ENCODE results near the gene KRTAP3-3.
"Not testable (repeated sequence)": the region's sequence is repeated elsewhere in the genome, so short reads cannot be mapped to it uniquely, and the experiment has no call there.

The KRTAP3-3 gene

GRCh38 chr17:40993839-40994238 is at the start of gene KRTAP3-3:
TSS of gene KRTAP3-3 (minus strand) at chr17:40994164. CDS start at chr17:40994097, 67 bp downstream.
- DNase-seq: no peak

DNA sequence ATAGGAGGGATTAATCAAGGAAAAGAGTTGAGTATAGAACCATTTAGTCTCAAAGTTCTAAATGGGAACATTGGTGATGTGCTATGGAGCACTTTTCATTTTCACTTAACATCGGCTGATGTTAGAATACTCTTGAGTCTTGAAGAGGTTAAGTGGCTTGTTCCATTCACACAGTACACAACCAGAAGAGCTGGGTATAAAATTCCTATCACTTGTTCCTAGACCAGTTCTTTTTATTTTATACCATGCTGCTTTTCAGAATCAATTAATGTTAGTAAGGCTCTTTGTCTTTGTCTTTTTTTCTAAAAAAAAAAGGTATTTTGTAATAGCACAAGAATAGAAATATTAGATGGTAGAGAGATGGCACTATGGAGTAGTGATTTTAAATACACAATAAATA is 49.0 kb upstream of the KRTAP3-3 start:
- DNase-seq: no peak

DNA sequence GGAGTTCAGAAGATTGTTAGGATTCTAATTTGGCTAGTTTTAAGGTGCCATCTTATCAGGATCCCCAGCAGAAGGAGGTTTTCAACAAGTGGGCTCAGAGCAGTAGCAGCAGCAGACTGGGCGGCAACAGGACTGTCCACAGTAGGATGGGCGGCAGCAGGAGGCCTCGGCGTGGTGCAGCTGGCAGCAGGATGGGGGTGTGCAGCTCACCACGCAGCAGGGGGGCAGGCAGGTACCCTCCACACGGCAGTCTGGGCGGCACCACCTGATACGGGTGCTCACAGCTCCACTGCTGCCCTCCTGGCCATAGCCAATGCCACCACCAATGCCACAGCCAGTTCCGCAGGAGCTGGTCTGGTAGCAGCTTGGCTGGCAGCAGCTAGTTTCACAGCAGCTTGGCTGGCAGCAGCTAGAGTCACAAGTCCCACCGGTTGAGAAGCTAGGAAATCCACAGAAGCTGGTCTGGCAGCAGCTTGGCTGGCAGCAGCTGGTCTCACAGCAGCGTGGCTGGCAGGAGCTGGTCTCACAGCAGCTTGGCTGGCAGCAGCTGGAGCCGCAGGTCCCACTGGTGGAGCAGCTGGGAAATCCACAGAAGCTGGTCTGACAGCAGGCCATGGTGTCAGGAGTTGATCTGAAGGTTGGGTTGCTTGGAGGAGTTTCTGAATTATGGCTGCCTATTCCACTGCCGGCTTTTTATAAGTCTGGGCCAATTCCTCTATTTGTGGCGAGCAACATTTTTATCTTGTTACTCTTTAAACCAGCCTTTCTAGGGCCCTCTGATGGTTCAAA is 47.0 kb upstream of the KRTAP3-3 start, which contains the start of gene KRTAP1-1:
TSS of gene KRTAP1-1 (minus strand) at position 668 of the 789 bp plus-strand sequence. CDS start at position 615, 53 bp downstream.
- DNase-seq: not testable (repeated sequence)

DNA sequence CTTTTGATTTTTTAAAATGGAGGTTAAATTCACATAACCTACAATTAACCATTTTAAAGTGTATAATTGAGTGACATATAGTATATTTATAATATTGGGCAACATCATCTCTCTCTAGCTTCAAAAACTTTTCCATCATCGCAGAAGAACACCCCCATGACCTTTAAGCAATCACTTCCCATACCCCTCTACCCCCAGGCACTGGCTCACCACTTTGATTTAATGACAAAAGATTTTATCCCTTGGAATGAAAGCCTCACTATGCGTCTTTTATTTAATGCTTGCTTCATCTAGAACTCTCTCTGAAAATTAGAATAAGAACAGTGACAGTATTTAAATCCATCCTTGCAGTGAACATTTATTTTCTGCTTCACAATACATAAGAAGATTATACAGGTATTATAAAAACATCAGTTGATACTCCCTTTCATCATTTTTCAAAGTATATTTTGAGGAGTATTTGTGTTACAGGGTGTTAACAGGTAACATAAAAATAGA is 43.9 kb upstream of the KRTAP3-3 start:
- DNase-seq: no peak

DNA sequence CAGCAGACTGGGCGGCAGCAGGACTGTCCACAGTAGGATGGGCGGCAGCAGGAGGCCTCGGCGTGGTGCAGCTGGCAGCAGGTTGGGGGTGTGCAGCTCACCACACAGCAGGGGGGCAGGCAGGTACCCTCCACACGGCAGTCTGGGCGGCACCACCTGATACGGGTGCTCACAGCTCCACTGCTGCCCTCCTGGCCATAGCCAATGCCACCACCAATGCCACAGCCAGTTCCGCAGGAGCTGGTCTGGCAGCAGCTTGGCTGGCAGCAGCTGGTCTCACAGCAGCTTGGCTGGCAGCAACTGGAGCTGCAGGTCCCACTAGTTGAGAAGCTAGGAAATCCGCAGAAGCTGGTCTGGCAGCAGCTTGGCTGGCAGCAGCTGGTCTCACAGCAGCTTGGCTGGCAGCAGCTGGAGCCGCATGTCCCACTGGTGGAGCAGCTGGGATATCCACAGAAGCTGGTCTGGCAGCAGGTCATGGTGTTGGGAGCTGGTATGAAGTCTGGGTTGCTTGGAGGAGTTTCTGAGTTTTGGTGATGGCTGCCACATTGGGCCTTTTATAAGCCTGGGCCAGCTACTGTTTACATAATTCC is 40.5 kb upstream of the KRTAP3-3 start, which contains the start of gene KRTAP1-3:
TSS of gene KRTAP1-3 (minus strand) at position 529 of the 590 bp plus-strand sequence. CDS start at position 476, 53 bp downstream.
- DNase-seq: not testable (repeated sequence)

DNA sequence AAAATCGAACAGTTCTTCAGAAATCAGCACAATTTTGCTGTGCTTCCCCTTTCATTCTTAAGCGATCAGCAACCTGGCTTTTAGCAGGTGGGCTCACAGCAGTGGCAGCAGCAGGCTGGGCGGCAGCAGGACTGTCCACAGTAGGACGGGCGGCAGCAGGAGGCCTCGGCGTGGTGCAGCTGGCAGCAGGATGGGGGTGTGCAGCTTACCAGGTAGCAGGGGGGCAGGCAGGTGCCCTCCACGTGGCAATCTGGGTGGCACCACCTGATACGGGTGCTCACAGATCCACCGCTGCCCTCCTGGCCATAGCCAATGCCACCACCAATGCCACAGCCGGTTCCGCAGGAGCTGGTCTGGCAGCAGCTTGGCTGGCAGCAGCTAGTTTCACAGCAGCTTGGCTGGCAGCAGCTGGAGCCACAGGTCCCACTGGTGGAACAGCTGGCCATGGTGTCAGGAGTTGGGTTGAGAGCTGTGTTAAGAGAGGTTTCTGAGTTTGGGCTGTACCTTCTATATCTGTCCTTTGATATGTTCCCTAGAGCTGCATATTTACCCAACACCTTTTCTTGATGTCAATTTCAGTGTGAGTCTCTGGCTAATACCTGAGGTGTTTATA is 35.8 kb upstream of the KRTAP3-3 start, which contains the start of gene KRTAP1-4:
TSS of gene KRTAP1-4 (minus strand) at position 563 of the 613 bp plus-strand sequence. CDS start at position 446, 117 bp downstream.
- DNase-seq: no peak

- DNase-seq: peak; percentile 85
Measured at GRCh38 chr17:41026715-41027471, 32.9 kb upstream of the KRTAP3-3 start, which contains the start of gene KRTAP1-5. TSS of gene KRTAP1-5 (minus strand) at chr17:41027208. CDS start at chr17:41027155, 53 bp downstream.

GRCh38 chr17:41024697-41025096 is 30.7 kb upstream of the KRTAP3-3 start:
- DNase-seq: peak; percentile 81

GRCh38 chr17:41020336-41020735 is 26.4 kb upstream of the KRTAP3-3 start:
- no peak for DNase-seq

DNA sequence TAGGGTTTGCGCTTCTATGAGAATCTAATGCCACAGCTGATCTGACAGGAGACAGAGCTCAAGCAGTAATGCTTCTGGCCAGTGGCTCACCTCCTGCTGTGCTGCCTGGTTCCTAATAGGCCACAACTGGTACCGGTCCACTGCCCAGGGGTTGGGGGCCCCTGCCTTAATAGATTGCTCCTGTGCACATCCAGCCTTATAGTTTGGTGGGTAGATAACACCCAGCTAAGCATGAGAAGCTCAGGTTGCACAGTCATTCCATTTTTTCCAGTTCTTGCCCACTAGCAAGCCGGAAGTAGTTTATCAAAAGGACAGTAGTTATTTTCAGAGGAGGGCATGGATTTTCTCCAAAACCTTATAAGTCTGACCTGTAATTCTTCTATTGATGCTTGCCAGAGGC is 25.5 kb upstream of the KRTAP3-3 start:
- no peak for DNase-seq

- no peak for DNase-seq
Measured at GRCh38 chr17:41018541-41018940, 24.6 kb upstream of the KRTAP3-3 start.

DNA sequence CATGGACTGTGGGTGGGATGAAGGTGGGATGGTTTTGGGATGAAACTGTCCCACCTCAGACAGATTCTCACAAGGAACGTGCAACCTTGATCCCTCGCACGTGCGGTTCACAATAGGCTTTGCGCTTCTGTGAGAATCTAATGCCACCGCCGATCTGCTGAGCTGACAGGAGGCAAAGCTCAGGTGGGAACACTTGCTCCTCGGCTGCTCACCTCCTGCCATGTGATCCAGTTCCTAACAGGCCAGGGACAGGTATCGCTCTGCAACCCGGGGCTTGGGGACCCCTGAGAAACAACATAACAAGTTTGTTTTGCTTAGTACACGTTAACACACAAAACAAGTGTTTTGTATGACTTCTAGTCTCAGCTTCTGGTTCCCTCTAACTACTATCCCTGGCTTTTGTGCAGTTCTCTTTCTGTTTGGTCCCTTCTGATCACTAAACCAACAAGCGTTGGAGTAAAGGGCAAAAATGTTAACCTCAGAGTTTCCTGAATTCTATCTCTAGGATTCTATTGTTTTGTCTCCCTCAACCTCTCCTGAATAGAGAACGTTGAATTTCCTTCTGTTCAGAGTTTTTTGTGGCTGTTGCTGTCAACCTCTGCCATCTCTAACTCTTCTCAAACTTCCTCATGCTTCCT is 22.7 kb upstream of the KRTAP3-3 start:
- DNase-seq: no peak

DNA sequence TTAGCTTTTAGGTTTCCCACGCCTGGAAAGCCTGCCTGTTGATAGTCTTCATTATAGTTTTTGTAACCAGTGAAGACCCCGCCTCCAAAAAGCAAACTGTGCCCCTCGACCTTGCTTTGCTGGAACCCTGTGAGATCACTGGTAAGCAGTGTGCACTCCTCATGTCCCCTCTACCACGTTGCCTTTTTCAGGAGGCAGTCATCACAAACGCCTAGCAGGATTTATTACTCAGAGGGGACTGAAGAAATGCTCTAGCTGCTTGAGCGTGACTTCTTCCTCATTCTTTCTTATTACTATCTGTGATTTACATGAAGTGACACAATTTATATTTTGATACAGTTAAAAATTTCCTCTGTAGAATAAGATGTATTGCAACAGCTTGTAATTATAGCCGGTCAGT is 21.5 kb upstream of the KRTAP3-3 start:
- peak; percentile 37 for DNase-seq

- DNase-seq: peak; percentile 82
Measured at GRCh38 chr17:41013606-41014005, 19.6 kb upstream of the KRTAP3-3 start.

DNA sequence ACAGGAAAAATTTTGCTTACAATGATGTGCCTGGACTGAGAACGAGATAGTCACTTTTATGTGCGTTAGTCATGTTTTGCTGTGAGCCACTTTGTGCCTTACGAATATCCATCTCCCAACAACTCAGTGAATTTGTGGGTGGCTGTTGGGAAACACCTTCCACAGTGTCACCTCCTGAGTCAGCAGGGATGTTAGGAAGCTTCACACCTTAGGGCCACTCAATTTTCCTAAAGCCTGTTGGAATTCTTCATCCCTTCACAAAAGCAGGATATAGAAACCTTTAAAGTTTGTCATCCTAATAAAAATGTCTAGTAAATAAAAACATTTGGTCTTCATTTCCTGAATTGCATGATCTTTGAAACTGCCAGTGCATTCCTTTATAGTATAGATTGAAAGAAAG is 19.2 kb upstream of the KRTAP3-3 start:
- no peak for DNase-seq

DNA sequence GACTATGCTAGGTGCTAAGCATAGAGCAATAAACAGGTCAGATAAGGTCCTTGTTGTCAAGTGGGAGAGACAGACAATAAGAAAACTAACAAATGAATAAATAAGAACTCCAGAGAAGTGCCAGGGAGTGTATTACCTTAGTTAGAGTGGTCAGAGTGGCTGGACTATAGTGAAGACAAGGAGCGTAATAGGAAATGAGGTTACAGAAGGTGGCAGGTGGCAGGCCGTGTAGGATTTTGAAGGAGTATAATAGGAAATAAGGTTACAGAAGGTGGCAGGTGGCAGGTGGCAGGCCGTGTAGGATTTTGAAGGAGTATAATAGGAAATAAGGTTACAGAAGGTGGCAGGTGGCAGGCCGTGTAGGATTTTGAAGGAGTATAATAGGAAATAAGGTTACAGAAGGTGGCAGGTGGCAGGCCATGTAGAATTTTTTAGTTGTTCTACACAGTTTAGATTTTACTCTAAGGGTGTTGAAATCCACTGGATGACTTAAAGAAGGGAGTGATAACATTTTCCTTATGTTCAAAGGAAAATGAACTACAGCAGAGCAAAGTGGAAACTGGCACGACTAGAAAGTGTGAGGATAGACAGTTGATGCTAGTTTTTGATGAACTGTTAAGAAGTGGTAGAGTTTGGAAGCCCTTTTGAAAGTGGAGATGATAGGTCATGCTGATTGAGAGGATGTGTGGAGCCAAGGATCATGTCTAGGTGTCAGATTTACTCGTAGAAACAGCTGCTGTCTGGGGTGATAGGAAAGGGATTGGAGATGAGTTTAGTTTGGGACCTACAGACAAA is 18.6 kb upstream of the KRTAP3-3 start:
- no peak for DNase-seq

DNA sequence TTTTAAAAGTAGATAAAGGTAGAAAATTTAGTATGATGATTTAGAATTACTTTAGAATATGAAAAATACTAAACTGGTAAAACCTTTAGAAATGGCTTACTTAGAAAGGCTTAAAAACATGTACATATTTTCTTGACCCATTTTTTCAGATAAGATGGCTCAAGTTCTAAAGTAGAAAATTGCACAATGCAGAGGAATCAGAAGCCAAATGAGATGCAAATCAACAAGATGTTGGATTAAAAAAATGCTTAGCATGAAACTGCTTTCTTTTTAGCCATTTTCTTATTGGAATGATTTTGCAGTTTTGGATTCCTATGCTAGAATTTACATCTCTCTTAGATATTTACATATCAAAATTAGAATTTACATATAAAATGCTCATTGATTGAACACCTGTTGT is 16.5 kb upstream of the KRTAP3-3 start:
- no peak for DNase-seq

GRCh38 chr17:41009936-41010335 is 16.0 kb upstream of the KRTAP3-3 start:
- DNase-seq: no peak

- DNase-seq: no peak
Measured at GRCh38 chr17:41009301-41009760, 15.4 kb upstream of the KRTAP3-3 start.

GRCh38 chr17:41008811-41009210 is 14.8 kb upstream of the KRTAP3-3 start, which contains the start of gene KRTAP3-1:
TSS of gene KRTAP3-1 (minus strand) at chr17:41009128. CDS start at chr17:41009074, 54 bp downstream.
- DNase-seq: no peak

DNA sequence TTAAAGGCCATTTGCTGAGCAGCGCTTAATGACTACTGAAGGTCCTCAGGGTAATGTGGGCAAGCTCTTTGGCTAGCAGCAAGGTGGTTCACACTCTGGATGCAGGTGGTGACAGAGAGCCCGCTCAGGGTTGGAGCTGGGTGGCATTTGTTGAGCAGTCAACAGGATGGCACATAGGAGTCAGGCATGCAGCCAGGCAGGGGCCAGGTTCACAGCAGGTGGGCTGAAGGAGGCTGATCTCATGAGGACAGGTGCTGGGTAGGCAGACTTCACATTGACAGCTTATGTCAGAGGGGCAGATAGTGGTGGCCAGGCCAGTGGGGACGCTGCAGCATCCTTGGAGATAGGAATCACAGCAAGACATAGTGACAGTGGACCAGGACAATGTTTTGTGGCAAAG is 10.4 kb upstream of the KRTAP3-3 start:
- DNase-seq: no peak
